ENCODE measurements around the gene MRPS6.

MRPS6 gene

GRCh38 chr21:34071683-34072082 is 1.7 kb upstream of the MRPS6 start:
- no peak for DNase-seq (ENCODE audit: low spot score)

DNA sequence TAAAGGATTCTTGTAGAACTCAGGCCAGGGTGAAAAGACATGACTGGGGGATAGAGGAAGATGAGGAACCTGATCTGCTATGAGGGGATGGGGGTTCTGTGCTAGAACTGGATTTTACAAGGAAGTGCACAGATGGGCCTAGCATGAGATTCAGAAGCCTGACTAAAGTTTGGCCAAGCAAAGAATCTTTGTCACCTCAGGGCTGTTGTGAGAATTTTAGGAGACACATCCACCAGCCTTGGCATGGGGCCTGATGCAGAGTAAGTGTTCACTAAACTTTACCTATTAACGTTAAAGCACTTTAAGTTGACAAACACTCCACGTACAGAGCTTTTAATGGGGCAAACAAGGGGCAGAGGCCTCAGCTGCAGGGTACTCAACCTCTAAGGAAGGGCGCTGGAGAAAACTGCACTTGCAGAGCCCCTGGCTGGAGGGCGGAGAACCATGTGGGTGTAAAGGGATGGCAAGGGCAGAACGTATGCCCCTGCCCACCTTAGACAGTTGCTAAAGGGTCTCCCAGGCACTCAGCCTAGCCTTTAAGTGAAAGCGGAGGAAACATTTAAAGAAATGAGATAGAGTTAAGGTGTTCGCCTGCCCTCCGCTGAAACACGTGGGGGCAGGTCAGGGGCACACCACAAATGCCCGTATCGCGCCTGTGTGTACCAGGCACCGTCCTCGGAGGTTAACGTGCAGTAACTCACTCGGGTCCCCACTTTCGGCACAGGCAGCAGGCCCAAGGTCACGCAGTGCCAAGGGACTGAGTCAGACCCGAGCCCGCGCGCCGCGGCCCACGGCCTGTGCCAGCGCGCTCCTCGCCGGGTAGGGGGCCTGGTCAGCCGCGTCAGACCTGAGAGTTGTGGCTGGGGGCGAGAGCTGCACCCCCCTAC is 990 bp upstream of the MRPS6 start:
- DNase-seq (ENCODE audit: low spot score) = no peak

DNA sequence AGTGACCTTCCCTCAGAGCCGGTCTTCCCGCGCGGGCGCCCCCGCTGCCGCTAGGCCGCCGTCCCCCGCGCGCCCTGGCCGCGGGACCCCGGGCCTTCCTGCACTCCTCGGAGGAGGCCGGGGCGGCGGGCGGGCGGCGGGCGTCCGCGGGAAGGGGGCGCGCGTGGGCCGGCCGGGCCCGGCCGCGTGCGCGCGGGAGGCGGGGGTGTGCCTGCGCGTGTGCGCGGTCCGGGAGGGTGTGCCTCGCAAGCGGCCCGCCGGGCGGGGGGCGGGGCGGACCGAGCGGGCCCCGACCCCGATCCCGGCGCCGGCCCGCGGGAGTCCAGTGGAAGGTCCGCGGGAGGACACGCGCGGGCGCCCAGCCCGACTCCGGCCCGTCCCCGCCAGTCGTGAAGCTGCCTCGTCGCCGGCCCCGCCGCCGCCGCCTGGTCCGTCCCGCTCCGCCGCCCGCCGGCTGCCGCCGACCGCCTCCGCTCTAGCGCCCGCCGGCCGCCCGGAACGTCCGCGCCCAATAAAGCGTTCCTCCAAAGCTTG is 438 bp downstream of the MRPS6 start:
- DNase-seq (ENCODE audit: low spot score) = peak; percentile 29

DNA sequence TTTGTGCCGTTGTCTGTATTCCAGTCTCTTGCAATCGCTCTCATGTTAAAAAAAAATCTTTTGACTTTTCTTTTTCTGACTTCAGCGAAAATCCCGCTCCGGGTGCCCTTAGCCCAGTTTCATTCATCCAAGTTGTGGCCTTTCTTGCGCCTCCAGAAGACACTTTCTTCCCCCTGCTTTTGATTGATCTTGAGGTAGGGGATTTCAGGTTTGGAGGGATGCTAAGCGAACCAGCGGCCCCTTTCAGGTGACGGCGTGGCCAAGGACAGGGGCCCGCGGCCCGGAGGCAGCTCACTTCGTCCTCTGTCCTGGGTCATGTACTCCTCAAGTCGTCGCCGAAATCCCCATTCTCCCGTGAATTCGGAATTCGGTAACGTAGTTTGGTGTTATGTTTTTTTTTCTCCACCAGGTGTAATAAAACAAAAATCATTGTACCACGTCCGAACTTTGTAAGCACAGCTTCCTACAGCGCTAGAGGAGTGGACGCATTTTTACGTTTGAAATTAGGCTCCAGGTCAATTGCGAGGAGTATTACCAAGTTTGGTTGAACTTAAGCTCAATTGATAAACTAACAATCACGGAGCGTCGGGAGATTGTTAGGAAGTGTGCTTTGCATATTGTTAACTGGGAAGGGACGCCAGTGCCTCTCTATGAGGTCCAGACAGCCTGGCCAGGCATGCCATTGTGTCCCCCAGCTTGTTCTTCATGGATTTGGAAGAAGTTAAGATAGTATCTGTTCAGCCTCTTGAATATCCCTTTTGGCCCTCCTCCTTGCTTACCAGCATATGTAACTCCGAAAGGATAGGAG is 1.1 kb downstream of the MRPS6 start:
- DNase-seq (ENCODE audit: low spot score) = no peak

DNA sequence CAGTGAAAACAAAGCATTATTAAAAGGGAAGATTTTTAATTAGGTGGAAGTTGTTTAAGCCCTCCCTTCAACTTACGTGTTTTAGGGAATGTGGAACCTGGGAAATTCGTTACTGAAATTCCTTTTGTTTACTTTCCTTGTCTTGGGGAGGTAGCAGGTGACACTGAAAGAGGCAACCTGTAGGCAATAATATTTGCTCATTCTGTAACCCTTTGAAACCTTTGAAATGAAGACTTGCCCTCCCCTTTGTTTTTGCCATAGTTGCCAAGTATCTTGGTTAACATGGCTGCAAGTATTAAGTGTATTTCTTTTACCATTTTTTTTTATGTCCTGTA is 1.7 kb downstream of the MRPS6 start:
- DNase-seq (ENCODE audit: low spot score) = no peak

DNA sequence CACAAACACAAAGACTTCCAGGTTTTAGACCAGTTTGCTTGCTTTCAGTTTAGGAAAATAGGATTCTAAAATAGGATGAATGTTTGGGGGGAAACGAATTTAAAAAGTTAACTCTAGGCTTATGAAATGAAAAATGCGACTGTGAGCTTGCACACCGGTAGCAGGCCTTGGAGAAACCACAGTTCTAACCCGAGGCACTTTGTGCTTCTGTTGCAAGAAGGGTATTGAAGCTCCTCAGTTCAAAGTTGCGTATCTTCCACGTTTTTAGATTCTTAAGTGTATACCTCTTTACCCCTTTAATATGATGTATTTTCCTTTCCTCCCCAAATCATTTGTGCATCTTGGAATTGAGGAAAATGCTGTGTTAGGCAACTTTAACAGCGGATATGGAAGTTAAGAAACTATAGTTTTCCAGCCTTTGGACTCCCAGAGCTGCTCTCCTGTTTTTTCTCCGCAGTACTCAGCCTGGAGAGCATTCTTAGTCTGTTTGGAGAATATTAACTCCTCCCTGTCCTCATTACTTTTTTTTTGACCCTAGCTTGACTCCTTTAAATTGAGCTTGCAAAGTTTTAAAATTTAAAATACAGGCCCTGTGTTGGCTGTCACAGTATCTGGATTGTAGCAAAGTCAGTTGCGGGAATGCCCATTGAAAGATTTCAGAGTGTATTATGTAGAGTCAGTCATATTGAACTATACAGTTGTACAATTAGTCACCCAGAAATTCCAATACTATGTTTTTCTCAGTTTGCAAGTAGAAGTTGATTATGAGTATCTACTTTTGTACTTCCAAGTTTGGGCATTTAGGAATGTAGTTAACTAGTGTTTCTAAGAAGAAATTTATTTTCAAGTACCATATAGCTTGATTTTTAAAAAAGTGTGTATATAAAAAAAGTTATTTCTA is 2.6 kb downstream of the MRPS6 start:
- no peak for DNase-seq (ENCODE audit: low spot score)

DNA sequence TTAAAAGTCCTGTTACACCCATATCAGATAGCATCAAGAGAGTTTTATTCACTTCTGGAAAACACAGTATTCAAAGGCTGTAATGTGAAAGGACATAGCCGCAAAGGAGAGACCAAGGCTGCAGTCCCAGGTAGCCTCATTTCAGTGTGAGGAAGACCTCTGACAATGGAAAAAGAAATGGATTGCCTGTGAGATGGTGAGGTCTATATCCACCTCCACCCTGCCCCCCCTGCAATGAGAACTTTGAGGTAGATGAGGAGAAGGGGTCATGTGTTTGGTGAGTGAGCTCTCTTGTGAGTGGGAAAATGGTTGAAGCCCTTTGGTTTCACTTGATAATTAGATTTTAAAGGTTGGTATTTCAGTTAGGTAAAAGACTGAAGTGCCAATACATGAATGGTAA is 3.5 kb downstream of the MRPS6 start:
- no peak for DNase-seq (ENCODE audit: low spot score)

DNA sequence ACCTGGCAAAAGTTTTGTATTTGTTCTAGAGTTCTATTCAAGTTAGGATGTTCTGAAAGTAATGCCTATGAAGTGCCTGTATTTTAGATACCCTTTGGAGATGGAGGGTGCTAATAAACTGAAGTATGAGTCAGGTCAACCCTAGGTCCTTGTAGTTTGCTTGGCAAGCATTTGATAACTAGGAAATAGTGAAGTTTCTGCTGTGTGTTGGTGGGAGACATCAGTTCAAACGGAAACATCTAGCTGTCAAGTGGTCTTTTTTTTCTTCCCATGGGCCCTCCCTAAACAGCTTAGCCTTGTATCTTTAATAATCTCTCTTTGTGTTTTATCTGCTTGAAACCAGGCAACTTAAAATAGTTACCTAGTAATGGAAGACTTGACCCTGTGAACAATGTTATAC is 4.5 kb downstream of the MRPS6 start:
- no peak for DNase-seq (ENCODE audit: low spot score)

- DNase-seq (ENCODE audit: low spot score) = no peak
Observed at GRCh38 chr21:34078915-34079314, 5.5 kb downstream of the MRPS6 start.

DNA sequence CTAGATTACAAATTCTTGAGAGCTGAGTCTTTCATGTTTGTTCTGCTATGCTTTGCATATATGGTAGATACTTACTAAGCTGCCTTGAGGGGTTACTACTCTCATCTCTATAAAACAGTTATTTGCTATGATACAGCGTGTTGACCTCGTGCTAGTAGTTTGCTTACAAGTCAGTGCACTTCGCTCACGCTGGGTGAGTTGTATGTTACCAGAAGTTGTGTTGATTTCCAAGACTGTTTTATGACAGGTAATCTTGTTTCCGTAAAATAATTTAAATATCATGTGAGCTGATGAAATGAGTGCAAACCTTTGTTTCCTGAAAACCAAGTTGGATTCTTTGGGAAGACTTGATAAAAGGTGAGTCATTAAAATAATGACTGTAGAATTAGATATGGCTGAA is 7.3 kb downstream of the MRPS6 start:
- no peak for DNase-seq (ENCODE audit: low spot score)

DNA sequence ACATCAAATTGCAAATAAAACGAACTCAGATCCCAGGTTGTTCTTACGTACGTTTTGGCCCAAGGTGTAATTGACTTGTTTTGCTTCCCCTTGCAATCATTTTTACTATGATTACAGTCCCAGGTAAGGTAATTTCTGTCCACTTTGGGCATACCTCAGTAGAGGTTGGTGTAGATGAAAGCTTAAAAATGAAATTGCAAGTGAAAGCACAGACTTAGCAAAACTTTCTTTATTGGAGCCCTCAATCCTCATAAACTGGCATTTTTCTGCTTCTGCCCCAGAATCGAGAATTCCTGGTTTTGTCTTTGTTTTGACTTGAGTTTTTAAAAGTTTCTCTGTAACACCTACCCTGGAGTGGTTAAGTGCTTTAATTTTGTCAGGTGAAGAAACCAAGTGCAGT is 9.4 kb downstream of the MRPS6 start:
- no peak for DNase-seq (ENCODE audit: low spot score)

- no peak for DNase-seq (ENCODE audit: low spot score)
Observed at GRCh38 chr21:34083357-34083756, 10.0 kb downstream of the MRPS6 start.

- DNase-seq (ENCODE audit: low spot score) = no peak
Observed at GRCh38 chr21:34085129-34085528, 11.8 kb downstream of the MRPS6 start.

DNA sequence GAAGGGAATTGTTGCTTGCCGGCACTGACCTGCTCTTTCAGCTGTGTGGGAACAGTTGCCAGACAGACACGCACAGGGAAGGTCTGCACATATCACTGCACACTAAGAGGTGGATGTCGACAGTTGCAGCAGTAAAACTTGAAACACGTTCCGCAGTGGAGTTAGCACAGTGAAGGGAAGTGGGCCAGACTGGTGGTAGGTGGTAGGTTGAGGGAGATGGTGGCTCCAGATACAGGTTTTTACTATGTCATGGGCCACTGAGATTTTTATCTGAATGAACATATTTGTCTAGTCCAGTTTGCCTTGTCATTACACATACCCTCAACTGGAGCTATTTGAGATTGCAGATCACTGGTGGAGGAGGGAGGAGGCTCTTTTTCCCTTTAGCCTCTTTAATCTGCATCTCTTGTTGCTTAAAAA is 13.5 kb downstream of the MRPS6 start:
- no peak for DNase-seq (ENCODE audit: low spot score)

GRCh38 chr21:34088752-34089151 is 15.4 kb downstream of the MRPS6 start:
- DNase-seq (ENCODE audit: low spot score) = no peak

GRCh38 chr21:34091032-34091431 is 17.7 kb downstream of the MRPS6 start:
- no peak for DNase-seq (ENCODE audit: low spot score)

GRCh38 chr21:34091607-34092006 is 18.2 kb downstream of the MRPS6 start:
- no peak for DNase-seq (ENCODE audit: low spot score)

GRCh38 chr21:34092262-34092921 is 19.0 kb downstream of the MRPS6 start:
- DNase-seq (ENCODE audit: low spot score) = no peak

GRCh38 chr21:34093083-34093482 is 19.7 kb downstream of the MRPS6 start:
- DNase-seq (ENCODE audit: low spot score) = no peak

DNA sequence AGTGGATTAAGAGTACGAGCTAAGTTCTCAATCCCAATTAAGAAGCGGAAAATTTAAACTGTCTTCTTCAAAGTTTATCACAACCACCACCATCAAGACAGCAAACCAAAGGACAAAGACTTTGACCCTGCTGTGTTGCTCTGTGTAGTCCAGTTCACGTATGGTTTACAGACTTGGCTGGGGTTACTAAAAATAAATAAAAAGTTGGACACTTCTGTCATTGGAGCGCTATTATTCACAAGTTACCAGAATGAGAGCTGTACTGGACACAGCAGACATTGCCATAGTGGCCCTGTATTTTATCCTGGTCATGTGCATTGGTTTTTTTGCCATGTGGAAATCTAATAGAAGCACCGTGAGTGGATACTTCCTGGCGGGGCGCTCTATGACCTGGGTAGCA is 21.6 kb downstream of the MRPS6 start:
- no peak for DNase-seq (ENCODE audit: low spot score)

- DNase-seq (ENCODE audit: low spot score) = no peak
Observed at GRCh38 chr21:34097442-34097841, 24.1 kb downstream of the MRPS6 start.

DNA sequence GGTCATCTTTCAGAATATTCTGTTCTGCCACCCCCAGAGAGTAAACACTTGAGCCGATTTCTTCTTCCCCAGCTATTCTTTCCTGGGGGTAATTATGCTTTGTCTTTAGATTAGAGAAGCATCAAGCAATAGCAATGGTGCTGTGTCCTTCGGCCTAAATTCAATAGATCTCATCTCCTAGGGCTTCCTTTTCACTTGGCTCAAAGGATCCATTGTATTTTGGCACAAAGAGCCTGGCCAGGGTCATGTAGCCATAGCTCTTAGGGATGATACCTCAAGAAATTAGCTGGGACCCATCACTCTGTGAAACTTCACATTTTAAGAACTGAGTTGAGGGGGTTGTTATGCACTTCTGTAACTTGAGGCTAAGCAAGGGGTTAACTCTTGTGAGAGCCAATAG is 27.0 kb downstream of the MRPS6 start:
- no peak for DNase-seq (ENCODE audit: low spot score)

All from hepatic stellate cell (primary cell).